GM12878 (cell line): ENCODE results near the gene PLG. TPM values are rescaled to one million over a fixed set of nuclear protein-coding genes. Genes with fewer than 3 reads are reported as not detected.

Experiments used
- ATAC-seq: fragments of 200-7000 bp; cut with Tn5 transposase; 3 replicates; pipeline ENCODE4 v1.9.1; 2020; ENCODE audit warnings: mild to moderate bottlenecking, moderate library complexity
- BruUV-seq: library from RNA; stranded (reverse); fragments of 400-500 nt; replicated peaks from 2 replicates; lab custom pipeline; 2021; lab: Mats Ljungman, UMichigan
- CTCF ChIA-PET: fragments of 300-600 bp; sonication (Branson Sonifier 250); formaldehyde crosslinking; extraction: SDS; loops from one replicate; lab custom pipeline; 2021; ENCODE audit warnings: inconsistent platforms; lab: Yijun Ruan, JAX
- POLR2A ChIA-PET: fragments of 350-600 bp; formaldehyde crosslinking; extraction: SDS; loops from one replicate; lab custom pipeline; 2021; ENCODE audit warnings: inconsistent platforms; lab: Charles Lee
- RAD21 ChIA-PET: fragments of 300-600 bp; sonication (Branson Sonifier 250); formaldehyde crosslinking; loops from one replicate; lab custom pipeline; 2023; ENCODE audit warnings: antibody characterized with exemption; ENCODE audit not compliant: unreplicated experiment; lab: Charles Lee
- SMC1A ChIA-PET: fragments of 300-600 bp; sonication (Branson Sonifier 250); formaldehyde crosslinking; loops from one replicate; lab custom pipeline; 2023; ENCODE audit not compliant: unreplicated experiment, uncharacterized antibody; lab: Charles Lee
- DNase-seq: peaks from one replicate; pipeline ENCODE4 v3.0.0-alpha.2; 2011; ENCODE audit warnings: low read depth, low spot score
- FAIRE-seq: peaks from 3 replicates; lab custom pipeline; 2011; peaks lifted over from hg19 to GRCh38; lab: Jason Lieb, UNC
- H2AFZ ChIP-seq: 2 replicates; pipeline ENCODE4 v1.6.0; 2011; ENCODE audit warnings: low read depth, low read length, control low read depth; ENCODE audit not compliant: control insufficient read depth
- H3K27ac ChIP-seq: 2 replicates; pipeline ENCODE4 v1.5.1; 2011; ENCODE audit warnings: control low read depth; ENCODE audit not compliant: control insufficient read depth, insufficient read depth
- H3K27me3 ChIP-seq, 2 experiments: replicated peaks in 1 of 2; 2 replicates each; pipeline versions ENCODE4 v1.6.0 to v1.6.1; 2011; ENCODE audit warnings: low read length in 1 of 2; ENCODE audit not compliant: control insufficient read depth in 2 of 2, insufficient read depth in 2 of 2
- H3K36me3 ChIP-seq, 2 experiments: 2 replicates each; pipeline ENCODE4 v1.5.1; 2011; ENCODE audit warnings: low read length in 1 of 2; ENCODE audit not compliant: control insufficient read depth in 2 of 2, insufficient read depth in 2 of 2
- H3K4me1 ChIP-seq: 2 replicates; pipeline ENCODE4 v1.6.1; 2011; ENCODE audit warnings: mild to moderate bottlenecking, low read length, moderate library complexity, mixed read lengths; ENCODE audit not compliant: control insufficient read depth, insufficient read depth
- H3K4me2 ChIP-seq: 2 replicates; pipeline ENCODE4 v1.6.0; 2011; ENCODE audit warnings: control low read depth; ENCODE audit not compliant: control insufficient read depth, insufficient read depth
- H3K4me3 ChIP-seq: fragments of 200-600 bp; sonication (generic); 2 replicates; pipeline ENCODE4 v1.5.1; 2016
- H3K79me2 ChIP-seq: 2 replicates; pipeline ENCODE4 v1.6.0; 2011; ENCODE audit warnings: low read length; ENCODE audit not compliant: control insufficient read depth, insufficient read depth
- H3K9ac ChIP-seq: 2 replicates; pipeline ENCODE4 v1.8.0; 2011; ENCODE audit warnings: low read length, control low read depth, mixed read lengths; ENCODE audit not compliant: control insufficient read depth, insufficient read depth
- H3K9me3 ChIP-seq: replicated peaks from 3 replicates; pipeline ENCODE4 v1.5.1; 2011; ENCODE audit warnings: mild to moderate bottlenecking, low read length; ENCODE audit not compliant: control insufficient read depth, insufficient read depth
- H4K20me1 ChIP-seq: 2 replicates; pipeline ENCODE4 v1.6.0; 2011; ENCODE audit not compliant: control insufficient read depth, insufficient read depth
- ATF2 ChIP-seq: IDR thresholded peaks from 2 replicates; pipeline ENCODE4 v1.6.1; 2012; ENCODE audit warnings: low read length, inconsistent platforms
- BHLHE40 ChIP-seq, 2 experiments: fragments of 450-650 bp in 1 of 2; IDR thresholded peaks; 2 replicates each; pipeline ENCODE4 v1.6.1; 2011 to 2017; ENCODE audit warnings: low read depth in 2 of 2, borderline replicate concordance in 1 of 2, improper control_type of control experiment in 1 of 2, low read length in 1 of 2, mild to moderate bottlenecking in 1 of 2
- CBX5 ChIP-seq: sonication (generic); IDR thresholded peaks from 2 replicates; pipeline ENCODE4 v1.6.1; 2016; ENCODE audit warnings: low read depth, moderate library complexity, mild to moderate bottlenecking, inconsistent platforms
- E4F1 ChIP-seq: fragments of 450-650 bp; IDR thresholded peaks from 2 replicates; pipeline ENCODE4 v1.6.1; 2018; ENCODE audit warnings: borderline replicate concordance, mild to moderate bottlenecking; ENCODE audit not compliant: partially characterized antibody
- HDAC2 ChIP-seq: fragments of 200-600 bp; sonication (generic); IDR thresholded peaks from 2 replicates; pipeline ENCODE4 v1.6.1; 2017
- KDM1A ChIP-seq: fragments of 200-600 bp; sonication (generic); IDR thresholded peaks from 2 replicates; pipeline ENCODE4 v1.6.1; 2016; ENCODE audit warnings: borderline replicate concordance
- MYC ChIP-seq: IDR thresholded peaks from 2 replicates; pipeline ENCODE4 v1.6.1; 2011; ENCODE audit warnings: mild to moderate bottlenecking, low read length, moderate library complexity, inconsistent platforms; ENCODE audit not compliant: insufficient read depth, insufficient replicate concordance, insufficient read length, severe bottlenecking
- NFXL1 ChIP-seq: fragments of 450-650 bp; IDR thresholded peaks from 2 replicates; pipeline ENCODE4 v1.6.1; 2017; ENCODE audit warnings: antibody characterized with exemption, mild to moderate bottlenecking, borderline replicate concordance
- PAX8 ChIP-seq: fragments of 450-650 bp; IDR thresholded peaks from 2 replicates; pipeline ENCODE4 v1.6.1; 2017; ENCODE audit warnings: mild to moderate bottlenecking, moderate library complexity
- RAD21 ChIP-seq: IDR thresholded peaks from 2 replicates; pipeline ENCODE4 v1.6.1; 2011; ENCODE audit warnings: mild to moderate bottlenecking, low read depth, low read length, moderate library complexity; ENCODE audit not compliant: insufficient read depth
- RUNX3 ChIP-seq: IDR thresholded peaks from 2 replicates; pipeline ENCODE4 v1.6.1; 2012; ENCODE audit warnings: low read length, inconsistent platforms
- SMC3 ChIP-seq: IDR thresholded peaks from 2 replicates; pipeline ENCODE4 v1.6.1; 2011; ENCODE audit warnings: low read length, improper control_type of control experiment, borderline replicate concordance
- SRF ChIP-seq, 2 experiments: IDR thresholded peaks; 2 replicates each; pipeline ENCODE4 v1.6.1; 2011; ENCODE audit warnings: low read depth in 2 of 2, low read length in 2 of 2, mild to moderate bottlenecking in 1 of 2, moderate library complexity in 1 of 2
- SUPT20H ChIP-seq: IDR thresholded peaks from 2 replicates; pipeline ENCODE4 v1.6.1; 2011; ENCODE audit warnings: low read depth, mild to moderate bottlenecking, low read length, moderate library complexity, borderline replicate concordance; ENCODE audit not compliant: control insufficient read depth
- WRNIP1 ChIP-seq: IDR thresholded peaks from 2 replicates; pipeline ENCODE4 v1.6.1; 2011; ENCODE audit warnings: low read depth, low read length, improper control_type of control experiment, borderline replicate concordance
- YY1 ChIP-seq: IDR thresholded peaks from 2 replicates; pipeline ENCODE4 v1.6.1; 2011; ENCODE audit warnings: low read depth, mild to moderate bottlenecking, low read length
- ZBTB33 ChIP-seq: fragments of 450-650 bp; IDR thresholded peaks from 2 replicates; pipeline ENCODE4 v1.6.1; 2017; ENCODE audit warnings: mild to moderate bottlenecking
- WGBS: methylation state at CpG from one replicate; pipeline ENCODE4 v1.1.6; 2016; ENCODE audit warnings: low lambda C conversion rate; ENCODE audit not compliant: insufficient replicate concordance, insufficient coverage; ENCODE audit errors: missing lambda C conversion rate; 5-methylcytosine and 5-hydroxymethylcytosine counted together
- in situ Hi-C: fragments of 300-500 bp; cut with MboI; formaldehyde crosslinking; loops from 9 replicates; pipeline ENCODE4 v1.14.3; 2018; ENCODE audit warnings: mixed read lengths
- intact Hi-C: fragments of 100-400 bp; cut with micrococcal nuclease; formaldehyde crosslinking; loops from one replicate; pipeline ENCODE4 v1.14.2; 2022; ENCODE audit not compliant: unreplicated experiment
- polyA plus RNA-seq, 11 experiments: library from polyadenylated mRNA; depleted of rRNA in 4 of 11; unstranded in 6 of 11; stranded (reverse) in 5 of 11; fragments of >200 nt; fragmentation: Nextera tagmentation in 4 of 11; fragmentation: Illumina TruSeq in 1 of 11; extraction: Ambion mirVana in 4 of 11; extraction: Trizol in 1 of 11; gene quantifications; 1 replicate in 1 of 11; 2 replicates in 10 of 11; pipeline versions ENCODE4 v1.2.1 to v1.2.3, GENCODE V29; 2011 to 2016; ENCODE audit warnings: inconsistent platforms in 2 of 11, missing spikeins in 2 of 11, low read depth in 1 of 11
- total RNA-seq, 4 experiments: library from RNA; depleted of rRNA in 3 of 4; stranded (reverse); fragments of >200 nt in 3 of 4; fragmentation: Illumina TruSeq in 1 of 4; extraction: Trizol in 1 of 4; gene quantifications; 2 replicates each; pipeline versions ENCODE4 v1.2.1 to v1.2.3, GENCODE V29; 2013 to 2021

Gene PLG
- total and polyA plus RNA-seq, 10 of the 15 experiments (the other 5 are each of a cell fraction or from before 2014, with no cell fraction given): 0.06 to 3.0 (median 0.97) TPM; not detected in 1

GRCh38 chr6:160742090-160742489 lies 40.0 kb downstream of the PLG start (continued):
- TF ChIP-seq ATF2 (peak; percentile 43; the same call in 1 of the 2 replicates), RUNX3 (peak; percentile 68), ZBTB33 (no peak)

GRCh38 chr6:160750276-160750689 lies 48.2 kb downstream of the PLG start:
- SMC1A ChIA-PET: interaction anchor here (0.6 to 1.5 kb wide), 3 partner anchors 17 to 623 kb away, joined by 3 to 9 read pairs (median 4); no protein-coding TSS in a partner anchor
- TF ChIP-seq CBX5: peak; percentile 79
- TF ChIP-seq KDM1A: no peak
- no peak for TF ChIP-seq HDAC2
- TF ChIP-seq SRF (IDR thresholded peaks at IDR 0.05; ENCODE audit: low read depth in 2 of 2, low read length in 2 of 2): no peak
- TF ChIP-seq NFXL1: no peak
- TF ChIP-seq E4F1: no peak
- TF ChIP-seq PAX8: no peak
- TF ChIP-seq YY1: 0 out of 2 replicates have a peak, but pooled peaks have one; percentile 57
- no peak for TF ChIP-seq BHLHE40 (IDR thresholded peaks at IDR 0.05; ENCODE audit: borderline replicate concordance in 1 of 2, low read depth in 2 of 2, low read length in 1 of 2)
- TF ChIP-seq WRNIP1: no peak
- no peak for TF ChIP-seq MYC
- TF ChIP-seq SMC3: peak; percentile 82; the same call in 1 of the 2 replicates
- no peak for TF ChIP-seq SUPT20H
- TF ChIP-seq RAD21: peak; percentile 95

More at GRCh38 chr6:160750276-160750689, 48.2 kb downstream of the PLG start:
- 20% methylated on average over 5 of the region's 5 CpGs for WGBS
- ATAC-seq (peak; percentile 80), FAIRE-seq (no peak), DNase-seq (peak; percentile 39)
- H3K4me2 ChIP-seq: no peak overlapping the region
- ChIA-PET RAD21 (interaction anchor here (1.7 kb wide), 1 partner anchor 623 kb away, joined by 9 read pairs; no protein-coding TSS in a partner anchor), POLR2A (no interaction called here), CTCF (interaction anchor here (0.6 to 1.7 kb wide), 4 partner anchors 13 to 624 kb away, joined by 3 to 19 read pairs (median 6); no protein-coding TSS in a partner anchor)
- H3K79me2 ChIP-seq: no peaks in the 10 kb centered on the region
- H3K4me1 ChIP-seq: no peaks in the 10 kb centered on the region
- no peaks in the 10 kb centered on the region for H4K20me1 ChIP-seq
- intact Hi-C loops: loop anchor here (1.0 to 5.0 kb wide), 3 partner anchors 17 to 624 kb away; no protein-coding TSS in a partner anchor
- no peak overlapping the region for H3K27ac ChIP-seq
- H3K9me3 ChIP-seq: peaks cover 12% of the 10 kb centered on the region
- in situ Hi-C loops: no loop called here
- no peak overlapping the region for H3K9ac ChIP-seq
- no peaks in the 10 kb centered on the region for H3K27me3 ChIP-seq
- H2AFZ ChIP-seq: peak overlapping the region; percentile 16; the same call in 1 of the 2 replicates
- H3K36me3 ChIP-seq: no peaks in the 10 kb centered on the region
- no peak overlapping the region for H3K4me3 ChIP-seq
- no TSS peak for BruUV-seq
